Loucy (cell line): ENCODE measurements around the gene SPOCK2.

Experiments
- H2AFZ ChIP-seq: fragments of 200-600 bp; sonication (generic); 2 replicates; pipeline ENCODE4 v1.6.0; 2016; ENCODE audit warnings: antibody characterized with exemption, mild to moderate bottlenecking, low read length, moderate library complexity
- H3F3A ChIP-seq: fragments of 200-600 bp; 2 replicates; pipeline ENCODE4 v1.6.0; 2016; ENCODE audit warnings: antibody characterized with exemption, low read depth, mild to moderate bottlenecking
- H3K27me3 ChIP-seq: fragments of 200-600 bp; sonication (generic); 2 replicates; pipeline ENCODE4 v1.6.1; 2014; ENCODE audit warnings: low read length, mild to moderate bottlenecking; ENCODE audit not compliant: insufficient read depth, poor library complexity, severe bottlenecking
- H3K36me3 ChIP-seq: fragments of 200-600 bp; sonication (generic); 2 replicates; pipeline ENCODE4 v1.6.1; 2016; ENCODE audit warnings: low read length; ENCODE audit not compliant: insufficient read depth
- H3K4me1 ChIP-seq: fragments of 200-600 bp; sonication (generic); 2 replicates; pipeline ENCODE4 v1.5.1; 2014; ENCODE audit warnings: low read length, mild to moderate bottlenecking; ENCODE audit not compliant: insufficient read depth, poor library complexity, severe bottlenecking
- H3K4me2 ChIP-seq: fragments of 200-600 bp; sonication (generic); 2 replicates; pipeline ENCODE4 v1.6.0; 2014; ENCODE audit warnings: antibody characterized with exemption, low read length, low read depth, mild to moderate bottlenecking; ENCODE audit not compliant: poor library complexity, severe bottlenecking
- H3K4me3 ChIP-seq: fragments of 200-600 bp; sonication (generic); 2 replicates; pipeline ENCODE4 v1.5.1; 2014; ENCODE audit warnings: low read length, mild to moderate bottlenecking, mixed read lengths; ENCODE audit not compliant: poor library complexity, severe bottlenecking
- H3K79me2 ChIP-seq: fragments of 200-600 bp; sonication (generic); 2 replicates; pipeline ENCODE4 v1.6.1; 2014; ENCODE audit warnings: low read length; ENCODE audit not compliant: insufficient read depth
- H3K9ac ChIP-seq: fragments of 200-600 bp; sonication (generic); 2 replicates; pipeline ENCODE4 v1.6.0; 2014; ENCODE audit warnings: mild to moderate bottlenecking, low read depth, low read length, moderate library complexity; ENCODE audit not compliant: poor library complexity, severe bottlenecking
- H3K9me2 ChIP-seq: fragments of 200-600 bp; sonication (generic); replicated peaks from 2 replicates; pipeline ENCODE4 v1.6.1; 2016; ENCODE audit warnings: low read depth, low read length, mixed read lengths
- H3K9me3 ChIP-seq: fragments of 200-600 bp; sonication (generic); 2 replicates; pipeline ENCODE4 v1.6.1; 2014; ENCODE audit warnings: mild to moderate bottlenecking, antibody characterized with exemption, low read length, low read depth; ENCODE audit not compliant: insufficient read depth
- H4K20me1 ChIP-seq: fragments of 200-600 bp; sonication (generic); 2 replicates; pipeline ENCODE4 v1.6.0; 2014; ENCODE audit warnings: antibody characterized with exemption, low read length, mild to moderate bottlenecking; ENCODE audit not compliant: insufficient read depth, poor library complexity, severe bottlenecking
- EZH2phosphoT487 ChIP-seq: fragments of 200-600 bp; IDR thresholded peaks from 2 replicates; pipeline ENCODE4 v1.6.1; 2018; ENCODE audit warnings: antibody characterized with exemption, mild to moderate bottlenecking, moderate library complexity, borderline replicate concordance
- TF ChIP-seq, protein P1 (sequence below): fragments of 200-600 bp; sonication (generic); conservative IDR thresholded peaks from 2 replicates; pipeline ENCODE4 v1.5.1; 2014; ENCODE audit warnings: mild to moderate bottlenecking, antibody characterized with exemption, low read length

Gene SPOCK2

DNA sequence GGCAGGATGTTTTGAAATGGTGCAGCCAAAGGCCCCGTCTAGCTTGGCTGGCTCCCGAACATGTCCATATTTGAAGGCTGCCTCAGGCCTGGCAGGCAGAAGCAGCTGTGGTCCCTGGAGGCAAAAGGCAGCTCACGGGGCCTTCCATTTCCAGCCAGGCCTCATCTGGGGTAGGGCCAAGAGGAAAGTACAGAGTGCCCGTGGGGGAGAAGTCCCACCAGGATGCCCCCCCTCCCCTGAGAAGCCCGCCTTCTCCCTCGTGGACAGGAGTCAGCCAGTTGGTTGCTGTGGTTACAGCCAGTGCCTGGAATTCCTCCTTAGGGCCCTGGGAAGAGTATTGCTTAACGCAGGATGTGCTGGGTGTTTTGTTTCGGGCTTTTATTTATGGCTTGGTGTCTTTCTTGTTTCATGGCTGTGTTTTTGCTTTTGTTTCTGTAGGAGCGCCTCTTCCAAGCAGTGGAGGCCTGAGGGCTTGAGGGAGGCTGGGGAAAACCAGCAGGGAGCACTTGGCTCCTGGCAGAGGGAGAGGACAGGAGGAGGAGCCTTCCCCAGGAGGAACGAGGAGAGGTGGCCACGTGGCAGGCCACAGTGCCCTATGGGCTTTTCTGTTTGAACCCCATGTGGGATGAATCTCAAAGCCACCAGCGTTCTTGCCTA is 78.8 kb downstream of the SPOCK2 start:
- Histone ChIP-seq H3K9me3 (no peaks in the 10 kb centered on the region), H3K4me1 (no peaks in the 10 kb centered on the region), H2AFZ (no peak overlapping the region), H4K20me1 (no peaks in the 10 kb centered on the region), H3K4me3 (no peak overlapping the region), H3K4me2 (no peak overlapping the region), H3K9me2 (no peaks in the 10 kb centered on the region), H3K27me3 (no peaks in the 10 kb centered on the region), H3K36me3 (no peaks in the 10 kb centered on the region), H3F3A (no peaks in the 10 kb centered on the region), H3K79me2 (no peaks in the 10 kb centered on the region), H3K9ac (no peak overlapping the region)
- TF ChIP-seq, protein P1, sequence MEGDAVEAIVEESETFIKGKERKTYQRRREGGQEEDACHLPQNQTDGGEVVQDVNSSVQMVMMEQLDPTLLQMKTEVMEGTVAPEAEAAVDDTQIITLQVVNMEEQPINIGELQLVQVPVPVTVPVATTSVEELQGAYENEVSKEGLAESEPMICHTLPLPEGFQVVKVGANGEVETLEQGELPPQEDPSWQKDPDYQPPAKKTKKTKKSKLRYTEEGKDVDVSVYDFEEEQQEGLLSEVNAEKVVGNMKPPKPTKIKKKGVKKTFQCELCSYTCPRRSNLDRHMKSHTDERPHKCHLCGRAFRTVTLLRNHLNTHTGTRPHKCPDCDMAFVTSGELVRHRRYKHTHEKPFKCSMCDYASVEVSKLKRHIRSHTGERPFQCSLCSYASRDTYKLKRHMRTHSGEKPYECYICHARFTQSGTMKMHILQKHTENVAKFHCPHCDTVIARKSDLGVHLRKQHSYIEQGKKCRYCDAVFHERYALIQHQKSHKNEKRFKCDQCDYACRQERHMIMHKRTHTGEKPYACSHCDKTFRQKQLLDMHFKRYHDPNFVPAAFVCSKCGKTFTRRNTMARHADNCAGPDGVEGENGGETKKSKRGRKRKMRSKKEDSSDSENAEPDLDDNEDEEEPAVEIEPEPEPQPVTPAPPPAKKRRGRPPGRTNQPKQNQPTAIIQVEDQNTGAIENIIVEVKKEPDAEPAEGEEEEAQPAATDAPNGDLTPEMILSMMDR: no peak
- no peak for TF ChIP-seq EZH2phosphoT487

DNA sequence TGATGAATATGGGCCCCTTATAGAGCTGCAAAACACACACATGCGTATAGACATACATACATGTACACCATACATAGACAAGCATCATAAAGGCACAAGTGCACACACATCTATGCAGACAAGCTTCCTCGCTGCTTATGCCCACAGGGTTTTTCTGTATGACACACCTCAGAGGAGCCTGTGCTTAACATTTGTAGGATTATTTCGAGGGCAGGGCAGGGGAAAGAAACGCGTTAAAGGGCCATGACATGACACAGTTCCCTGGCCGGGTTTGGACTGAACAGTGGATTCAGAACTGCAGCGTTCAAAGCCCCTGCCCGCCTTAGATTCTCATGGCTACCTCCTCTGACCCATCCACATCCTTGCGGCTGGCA is 79.3 kb downstream of the SPOCK2 start:
- Histone ChIP-seq H3F3A (no peaks in the 10 kb centered on the region), H3K36me3 (no peaks in the 10 kb centered on the region), H3K9ac (no peak overlapping the region), H4K20me1 (no peaks in the 10 kb centered on the region), H2AFZ (no peak overlapping the region), H3K4me3 (no peak overlapping the region), H3K4me2 (no peak overlapping the region), H3K9me2 (no peaks in the 10 kb centered on the region), H3K9me3 (no peaks in the 10 kb centered on the region), H3K27me3 (no peaks in the 10 kb centered on the region), H3K79me2 (no peaks in the 10 kb centered on the region), H3K4me1 (no peaks in the 10 kb centered on the region)
- no peak for TF ChIP-seq EZH2phosphoT487
- TF ChIP-seq, protein P1: no peak
